ENCODE measurements around the gene RPUSD2. TPM values are rescaled to one million over a fixed set of nuclear protein-coding genes. Genes with fewer than 3 reads are reported as not detected.

Gene RPUSD2
- total and polyA plus RNA-seq, 2 experiments from 2014 or later: 22.0 to 25.5 TPM

- H3K27ac Mint-ChIP-seq: no peak overlapping the region
- H3K9me3 Mint-ChIP-seq: no peaks in the 10 kb centered on the region
- H2AFZ ChIP-seq: no peak overlapping the region
- H3K27me3 Mint-ChIP-seq (ENCODE audit: insufficient read depth, low read depth, poor library complexity): no peaks in the 10 kb centered on the region
- no peaks in the 10 kb centered on the region for H3K4me1 ChIP-seq (ENCODE audit: insufficient read depth)
- no peaks in the 10 kb centered on the region for H4K20me1 ChIP-seq (replicated peaks; ENCODE audit: insufficient read depth)
- no peak overlapping the region for H3K4me2 ChIP-seq
- H3K79me2 ChIP-seq (replicated peaks; ENCODE audit: insufficient read depth): no peaks in the 10 kb centered on the region
- no peaks in the 10 kb centered on the region for H3K36me3 ChIP-seq (ENCODE audit: insufficient read depth)
- H3K36me3 Mint-ChIP-seq (ENCODE audit: low read depth): no peaks in the 10 kb centered on the region
- no peak overlapping the region for H3K4me3 Mint-ChIP-seq
- TF ChIP-seq STAT1 (IDR thresholded peaks at IDR 0.05; ENCODE audit: unreplicated experiment) (no peak), ZNF114 (CRISPR knock-in tag; IDR thresholded peaks at IDR 0.05) (no peak), ZNF462 (CRISPR knock-in tag; IDR thresholded peaks at IDR 0.05) (no peak), ZNF331 (CRISPR knock-in tag; IDR thresholded peaks at IDR 0.05; ENCODE audit: low read depth) (no peak), ETS1 (IDR thresholded peaks at IDR 0.05) (no peak), REST (IDR thresholded peaks at IDR 0.05; ENCODE audit: unreplicated experiment) (no peak), POLR2AphosphoS5 (IDR thresholded peaks at IDR 0.05; ENCODE audit: low read depth) (no peak), CREB1 (CRISPR knock-in tag; IDR thresholded peaks at IDR 0.05; ENCODE audit: low read depth) (no peak), NANOG (IDR thresholded peaks at IDR 0.05; ENCODE audit: borderline replicate concordance) (no peak), CTCF (conservative IDR thresholded peaks at IDR 0.05; ENCODE audit: low read depth in 2 of 2) (no peak), EZH2phosphoT487 (IDR thresholded peaks at IDR 0.05; ENCODE audit: unreplicated experiment) (no peak), JUNB (IDR thresholded peaks at IDR 0.05; ENCODE audit: unreplicated experiment) (no peak), EZH2 (IDR thresholded peaks at IDR 0.05; ENCODE audit: low read depth, unreplicated experiment) (no peak)
- no peaks in the 10 kb centered on the region for H3K27me3 ChIP-seq (ENCODE audit: insufficient read depth)
- H3K4me1 Mint-ChIP-seq: no peaks in the 10 kb centered on the region; the same call in 2 of the 3 replicates
- H3K27ac ChIP-seq (ENCODE audit: low read depth): no peak overlapping the region
- no peak overlapping the region for H3K4me3 ChIP-seq
- ATAC-seq (no peak), DNase-seq (ENCODE audit: low spot score) (no peak)
- H3F3A ChIP-seq (replicated peaks; ENCODE audit: low read depth): no peaks in the 10 kb centered on the region
- H3K9me2 ChIP-seq (ENCODE audit: insufficient read depth): no peaks in the 10 kb centered on the region
Measured at GRCh38 chr15:40536501-40536900, 32.6 kb upstream of the RPUSD2 start.
